H4 (cell line): ENCODE data around the gene GNE. TPM values are rescaled to one million over a fixed set of nuclear protein-coding genes. Genes with fewer than 3 reads are reported as not detected.

Experiments
- DNase-seq: peaks from one replicate; pipeline ENCODE4 v3.0.0-alpha.2; 2015; ENCODE audit warnings: low spot score
- total RNA-seq: library from RNA; depleted of rRNA; stranded (reverse); fragments of >200 nt; shearing (Covaris generic); gene quantifications from 2 replicates; pipeline ENCODE4 v1.2.3, GENCODE V29; 2014; rRNA removed

Gene GNE
- total RNA-seq, 1 experiment from 2014 or later = 29.8 TPM

DNA sequence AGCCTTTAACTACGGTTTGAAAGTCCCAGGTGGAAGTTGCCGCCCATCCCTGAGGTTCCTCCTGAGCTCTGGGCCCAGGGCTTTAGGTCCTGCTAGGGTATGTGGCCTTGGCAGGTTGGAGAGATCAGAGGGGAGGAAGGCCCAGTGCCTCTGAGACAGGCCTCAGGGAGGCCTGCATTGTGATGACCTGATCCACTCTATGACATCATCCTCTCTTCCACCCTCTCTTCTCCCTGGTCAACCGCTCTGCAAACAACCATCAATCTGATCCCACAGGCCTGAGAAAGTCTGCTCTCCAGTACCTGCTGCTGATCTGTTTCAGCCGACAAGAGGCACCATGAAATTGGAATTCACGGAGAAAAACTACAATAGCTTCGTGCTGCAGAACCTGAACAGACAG, 89.1 kb downstream of the GNE start, which contains the start of gene CCIN:
Gene CCIN (plus strand): TSS at position 223 of the 400 bp plus-strand sequence. CDS start 115 bp downstream, at position 338.
- DNase-seq = no peak

DNA sequence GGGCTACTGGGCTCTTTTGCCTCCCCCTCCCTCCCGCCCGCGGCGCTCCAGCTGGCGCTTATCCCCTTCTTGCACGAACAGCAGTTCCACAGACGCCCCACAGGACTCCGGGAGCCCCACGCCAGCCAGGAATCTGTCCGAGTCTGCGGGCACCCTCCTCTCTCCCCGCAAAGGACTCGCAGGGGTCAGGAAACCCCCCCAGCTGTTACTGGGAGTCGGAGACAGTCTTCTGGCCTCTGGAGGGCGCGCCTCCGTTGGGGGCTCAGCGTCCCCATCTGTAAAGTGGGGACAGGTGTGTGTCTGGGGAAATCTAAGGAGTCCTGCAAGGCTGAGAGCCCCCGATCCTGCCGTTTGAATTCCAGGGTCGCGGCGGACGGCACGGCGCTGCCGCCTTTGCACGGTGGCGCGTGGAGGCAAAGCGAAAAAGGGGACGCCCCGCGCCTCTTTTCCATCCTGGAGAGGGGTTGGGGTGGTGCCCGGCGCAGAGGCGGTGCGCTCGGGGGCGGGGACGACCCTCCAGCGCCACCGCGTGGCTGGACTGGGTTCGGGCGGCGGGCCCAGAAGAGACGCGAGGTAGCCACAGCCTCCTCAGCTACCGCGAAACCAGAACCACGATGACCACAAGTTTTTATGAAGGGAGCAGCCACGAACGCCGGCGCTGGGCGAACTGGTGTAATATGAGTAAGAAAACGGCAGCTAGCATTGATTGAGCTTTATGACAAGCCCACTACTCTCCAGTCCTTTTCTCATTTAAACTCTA, 91.9 kb downstream of the GNE start:
- peak; percentile 84 for DNase-seq

DNA sequence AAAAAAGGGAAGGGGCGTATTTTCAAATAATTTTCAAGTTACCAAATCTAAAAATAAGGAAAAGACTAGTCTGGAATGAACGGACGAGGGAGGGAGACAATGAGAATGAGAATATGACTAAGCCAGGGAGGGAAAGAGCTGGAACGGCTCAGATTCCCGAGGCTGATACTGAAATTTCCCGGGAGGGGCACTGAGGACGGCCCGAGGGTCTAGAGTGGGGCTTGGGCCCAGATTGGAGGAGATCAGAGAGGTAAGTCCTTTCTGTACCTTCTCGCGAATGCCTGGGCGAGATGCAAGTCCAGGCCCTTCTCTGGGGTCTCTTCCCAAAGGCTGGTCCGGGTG, 92.5 kb downstream of the GNE start:
- no peak for DNase-seq

DNA sequence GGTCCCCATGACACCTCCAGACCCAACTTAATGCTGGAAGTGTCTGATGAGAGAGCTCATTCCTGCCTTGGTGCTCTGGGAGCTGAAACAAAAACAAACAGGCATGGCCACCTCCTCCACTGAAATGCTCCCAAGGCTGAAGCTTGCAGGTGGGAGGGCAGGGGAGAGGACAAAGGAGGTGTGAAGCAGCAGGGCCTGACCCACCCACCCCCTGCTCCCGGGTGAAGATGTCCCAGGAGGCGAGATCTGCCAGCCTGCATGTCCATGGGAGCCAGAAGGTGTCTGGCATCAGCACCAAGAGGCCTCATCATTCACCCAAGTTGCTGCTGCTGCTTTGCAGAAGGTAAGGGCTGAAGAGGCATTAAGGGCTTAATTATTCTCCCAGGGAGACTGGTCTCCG, 93.3 kb downstream of the GNE start:
- DNase-seq = no peak

Other genes starting within 250 kb of the GNE start
- 14.3 and 16.7 TPM in 2 replicates for gene RECK, start 221.5 kb downstream of the GNE start, total RNA-seq
- 5.5 and 9.7 TPM in 2 replicates for gene GLIPR2, start 121.7 kb downstream of the GNE start, total RNA-seq
- 0.17 TPM in 1 of 2 replicates, not detected in the other for gene CCIN, start 89.1 kb downstream of the GNE start, total RNA-seq
- gene CLTA, start 67.5 kb downstream of the GNE start, total RNA-seq = 441 and 475 TPM in 2 replicates
- 13.6 and 14.5 TPM in 2 replicates for gene RNF38, start 141.8 kb upstream of the GNE start, total RNA-seq